Measurements from ENCODE around the gene VAPA. TPM values are rescaled to one million over a fixed set of nuclear protein-coding genes. Genes with fewer than 3 reads are reported as not detected.

The VAPA gene
- total and polyA plus RNA-seq, 2 donors (not counting 3 experiments of a cell fraction or from before 2014, with no cell fraction given): 105 to 163 TPM

DNA sequence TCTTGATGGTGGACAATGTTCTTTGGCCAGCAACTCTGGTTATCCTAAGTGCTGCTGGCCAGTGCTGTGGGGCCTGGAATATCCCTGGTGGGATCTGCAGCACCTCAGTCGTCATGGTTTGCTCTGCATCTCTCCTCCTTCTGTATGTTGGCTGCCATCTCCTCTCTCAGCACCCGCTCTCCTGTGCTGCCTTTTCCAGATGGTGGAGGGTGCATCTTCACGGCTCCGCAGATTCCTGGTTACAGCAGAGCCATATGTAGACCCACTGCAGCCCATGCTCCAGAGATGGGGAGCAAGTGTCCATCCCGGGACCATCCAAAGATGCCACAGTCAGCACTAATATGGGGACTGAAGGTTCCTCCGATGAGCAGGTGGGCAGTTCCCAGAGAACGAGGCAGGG lies 90.0 kb downstream of the VAPA start:
- Histone ChIP-seq H3K27ac (ENCODE audit: insufficient read depth, low read depth, low read length) (no peak overlapping the region), H3K4me1 (ENCODE audit: control insufficient read depth, extremely low read depth, insufficient read depth, low read length) (no peaks in the 10 kb centered on the region), H3K36me3 (ENCODE audit: control insufficient read depth in 2 of 2, extremely low read depth in 1 of 2, insufficient read depth in 2 of 2, low read length in 2 of 2) (no peaks in the 10 kb centered on the region), H3K9me1 (replicated peaks; ENCODE audit: control insufficient read depth, extremely low read depth, insufficient read depth, low read length) (no peaks in the 10 kb centered on the region), H3K9me3 (replicated peaks; ENCODE audit: control insufficient read depth, insufficient read depth, low read length) (no peaks in the 10 kb centered on the region), H3K4me2 (ENCODE audit: insufficient read depth, low read length) (no peak overlapping the region), H3K27me3 (ENCODE audit: control insufficient read depth in 2 of 2, insufficient read depth in 2 of 2, low read length in 2 of 2) (peaks cover 4 to 6% of the 10 kb centered on the region in 2 experiments), H2AFZ (ENCODE audit: low read depth, low read length) (no peak overlapping the region), H3K9ac (replicated peaks; ENCODE audit: extremely low read depth, insufficient read depth, low read length) (no peak overlapping the region), H3K79me2 (ENCODE audit: control insufficient read depth, insufficient read depth, low read length) (no peaks in the 10 kb centered on the region), H4K20me1 (replicated peaks; ENCODE audit: control insufficient read depth, extremely low read depth, insufficient read depth, low read length) (no peaks in the 10 kb centered on the region), H3K4me3 (replicated peaks in 1 of 3; ENCODE audit: insufficient read depth in 1 of 3, low read depth in 1 of 3, low read length in 3 of 3) (no peak overlapping the region)
- ChIA-PET POLR2A (no interaction called here), CTCF (no interaction called here)
- no TSS peak for BruUV-seq (replicated peaks)
- no peak for FAIRE-seq
- dilution Hi-C loops (cut with MboI; ENCODE audit: extremely low pct_ligation_motif_present, low sequenced_read_pairs) (no loop called here), intact Hi-C loops (cut with micrococcal nuclease) (no loop called here)
- no peak for DNase-seq (ENCODE audit: low read depth, low spot score)
- TF ChIP-seq MYC (IDR thresholded peaks at IDR 0.05; ENCODE audit: low read depth, low read length) (no peak), POLR2AphosphoS5 (IDR thresholded peaks at IDR 0.05; ENCODE audit: insufficient read depth, low read depth, low read length) (no peak), EZH2 (IDR thresholded peaks at IDR 0.05; ENCODE audit: borderline replicate concordance, low read depth, low read length, severe bottlenecking) (no peak), JUN (IDR thresholded peaks at IDR 0.05; ENCODE audit: borderline replicate concordance, insufficient read depth, insufficient read length, low read depth) (no peak), GATA2 (IDR thresholded peaks at IDR 0.05; ENCODE audit: insufficient read depth, insufficient read length, low read depth, low read length) (no peak), FOS (IDR thresholded peaks at IDR 0.05; ENCODE audit: borderline replicate concordance, insufficient read depth, low read length) (no peak), POLR2A (IDR thresholded peaks at IDR 0.05; ENCODE audit: low read depth, low read length) (no peak)
- TF ChIP-seq, protein P1, sequence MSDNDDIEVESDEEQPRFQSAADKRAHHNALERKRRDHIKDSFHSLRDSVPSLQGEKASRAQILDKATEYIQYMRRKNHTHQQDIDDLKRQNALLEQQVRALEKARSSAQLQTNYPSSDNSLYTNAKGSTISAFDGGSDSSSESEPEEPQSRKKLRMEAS (IDR thresholded peaks at IDR 0.05; ENCODE audit: insufficient read depth, insufficient read length): no peak
- TF ChIP-seq, protein P2, sequence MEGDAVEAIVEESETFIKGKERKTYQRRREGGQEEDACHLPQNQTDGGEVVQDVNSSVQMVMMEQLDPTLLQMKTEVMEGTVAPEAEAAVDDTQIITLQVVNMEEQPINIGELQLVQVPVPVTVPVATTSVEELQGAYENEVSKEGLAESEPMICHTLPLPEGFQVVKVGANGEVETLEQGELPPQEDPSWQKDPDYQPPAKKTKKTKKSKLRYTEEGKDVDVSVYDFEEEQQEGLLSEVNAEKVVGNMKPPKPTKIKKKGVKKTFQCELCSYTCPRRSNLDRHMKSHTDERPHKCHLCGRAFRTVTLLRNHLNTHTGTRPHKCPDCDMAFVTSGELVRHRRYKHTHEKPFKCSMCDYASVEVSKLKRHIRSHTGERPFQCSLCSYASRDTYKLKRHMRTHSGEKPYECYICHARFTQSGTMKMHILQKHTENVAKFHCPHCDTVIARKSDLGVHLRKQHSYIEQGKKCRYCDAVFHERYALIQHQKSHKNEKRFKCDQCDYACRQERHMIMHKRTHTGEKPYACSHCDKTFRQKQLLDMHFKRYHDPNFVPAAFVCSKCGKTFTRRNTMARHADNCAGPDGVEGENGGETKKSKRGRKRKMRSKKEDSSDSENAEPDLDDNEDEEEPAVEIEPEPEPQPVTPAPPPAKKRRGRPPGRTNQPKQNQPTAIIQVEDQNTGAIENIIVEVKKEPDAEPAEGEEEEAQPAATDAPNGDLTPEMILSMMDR (IDR thresholded peaks at IDR 0.05; ENCODE audit: extremely low read depth in 1 of 2, insufficient read depth in 1 of 2, low read depth in 1 of 2, low read length in 2 of 2): no peak
